C4-2B (cell line): Measurements from ENCODE around the gene CFAP97D2.

Experiments
- CTCF ChIP-seq: fragments of 450-650 bp; conservative IDR thresholded peaks from 2 replicates; pipeline ENCODE4 v1.5.1; 2017; ENCODE audit warnings: mild to moderate bottlenecking
- ZFX ChIP-seq: fragments of 450-650 bp; IDR thresholded peaks from 2 replicates; pipeline ENCODE4 v1.6.1; 2017

- TF ChIP-seq CTCF (no peak), ZFX (no peak)
Measured at GRCh38 chr13:114230575-114230974, 51.5 kb downstream of the CFAP97D2 start.
